Thyroid gland (tissue), 4 donors: Measurements from ENCODE around the gene PHF14.

Experiments used
- POLR2A ChIP-seq, 2 donors: fragments of 450-650 bp; IDR thresholded peaks; one replicate each; pipeline ENCODE4 v1.6.1; 2017; ENCODE audit warnings: antibody characterized with exemption in 2 of 2, mild to moderate bottlenecking in 2 of 2, moderate library complexity in 1 of 2
- TF ChIP-seq, protein P1 (sequence below), 6 experiments: fragments of 200-600 bp in 3 of 6; fragments of 450-650 bp in 3 of 6; sonication (generic) in 3 of 6; IDR thresholded peaks; one replicate each; pipeline ENCODE4 v1.5.1; 2016 to 2019; ENCODE audit warnings: antibody characterized with exemption in 6 of 6, mild to moderate bottlenecking in 2 of 6, inconsistent platforms in 1 of 6, moderate library complexity in 1 of 6

DNA sequence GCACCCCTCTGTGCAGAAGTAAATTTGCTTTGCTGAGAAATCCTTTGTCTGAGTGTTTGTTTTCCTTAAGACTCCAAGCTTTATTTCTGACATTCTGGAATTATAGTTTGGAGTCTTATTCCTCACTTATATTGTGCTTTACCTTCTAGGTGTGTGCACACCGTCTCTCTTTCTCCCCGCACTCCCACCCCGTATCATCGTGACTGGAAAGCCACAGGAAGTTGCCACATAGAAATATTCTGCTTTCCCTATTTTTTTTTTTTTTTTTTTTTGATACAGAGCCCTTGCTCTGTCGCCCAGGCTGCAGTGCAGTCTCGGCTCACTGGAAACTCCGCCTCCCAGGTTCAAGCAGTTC lies 109.5 kb downstream of the PHF14 start:
- no peak for TF ChIP-seq POLR2A (IDR thresholded peaks at IDR 0.05)
- TF ChIP-seq, protein P1, sequence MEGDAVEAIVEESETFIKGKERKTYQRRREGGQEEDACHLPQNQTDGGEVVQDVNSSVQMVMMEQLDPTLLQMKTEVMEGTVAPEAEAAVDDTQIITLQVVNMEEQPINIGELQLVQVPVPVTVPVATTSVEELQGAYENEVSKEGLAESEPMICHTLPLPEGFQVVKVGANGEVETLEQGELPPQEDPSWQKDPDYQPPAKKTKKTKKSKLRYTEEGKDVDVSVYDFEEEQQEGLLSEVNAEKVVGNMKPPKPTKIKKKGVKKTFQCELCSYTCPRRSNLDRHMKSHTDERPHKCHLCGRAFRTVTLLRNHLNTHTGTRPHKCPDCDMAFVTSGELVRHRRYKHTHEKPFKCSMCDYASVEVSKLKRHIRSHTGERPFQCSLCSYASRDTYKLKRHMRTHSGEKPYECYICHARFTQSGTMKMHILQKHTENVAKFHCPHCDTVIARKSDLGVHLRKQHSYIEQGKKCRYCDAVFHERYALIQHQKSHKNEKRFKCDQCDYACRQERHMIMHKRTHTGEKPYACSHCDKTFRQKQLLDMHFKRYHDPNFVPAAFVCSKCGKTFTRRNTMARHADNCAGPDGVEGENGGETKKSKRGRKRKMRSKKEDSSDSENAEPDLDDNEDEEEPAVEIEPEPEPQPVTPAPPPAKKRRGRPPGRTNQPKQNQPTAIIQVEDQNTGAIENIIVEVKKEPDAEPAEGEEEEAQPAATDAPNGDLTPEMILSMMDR (IDR thresholded peaks at IDR 0.05), result no peak
